ENCODE data around the gene PSMF1. TPM values are rescaled to one million over a fixed set of nuclear protein-coding genes. Genes with fewer than 3 reads are reported as not detected.
A peak's percentile ranks its signal among the peaks of the same experiment; 100 is the strongest.

The PSMF1 gene
- total RNA-seq, 4 donors from 2014 or later: 70.0 to 111 (median 89.0) TPM

GRCh38 chr20:1202762-1203504 is 84.5 kb downstream of the PSMF1 start, which contains the start of gene C20orf202:
C20orf202 (plus strand) TSS chr20:1203454; CDS start chr20:1203586, 132 bp downstream.
- intact Hi-C loops (cut with DNase I): no loop called here
- Histone ChIP-seq H3K27ac (peak within 1 kb of the TSS; percentile 26 to 69 (median 48)), H3K4me3 (no peak within 1 kb of the TSS)

GRCh38 chr20:1203630-1204029 is 85.2 kb downstream of the PSMF1 start:
- peaks cover 0 to 7% (median 0%) of the 10 kb centered on the region in 4 donors for H3K27me3 ChIP-seq
- intact Hi-C loops (cut with DNase I): no loop called here
- no peaks in the 10 kb centered on the region for H3K36me3 ChIP-seq
- H3K9me3 ChIP-seq: no peaks in the 10 kb centered on the region
- H3K27ac ChIP-seq: peak overlapping the region; percentile 26 to 69 (median 48)
- no peak for DNase-seq
- peaks cover 0 to 28% (median 0%) of the 10 kb centered on the region in 3 donors for H3K4me1 ChIP-seq
- WGBS, 2 donors: 37 to 61% methylated on average over 4 to 5 of the region's 5 CpGs
- no peak overlapping the region for H3K4me3 ChIP-seq
- TF ChIP-seq CTCF (IDR thresholded peaks at IDR 0.05): no peak
- no peak for TF ChIP-seq POLR2A (IDR thresholded peaks at IDR 0.05)

More at GRCh38 chr20:1202762-1203504, 84.5 kb downstream of the PSMF1 start, which contains the start of gene C20orf202:
- Histone ChIP-seq H3K27me3 (peaks cover 0 to 5% (median 0%) of the 10 kb centered on the region in 4 donors), H3K4me1 (peaks cover 0 to 28% (median 0%) of the 10 kb centered on the region in 3 donors), H3K9me3 (no peaks in the 10 kb centered on the region), H3K36me3 (no peaks in the 10 kb centered on the region)
- 67 to 71% methylated on average over 5 of the region's 5 CpGs for WGBS, 2 donors
- DNase-seq: no peak
- TF ChIP-seq CTCF (IDR thresholded peaks at IDR 0.05) (no peak), POLR2A (IDR thresholded peaks at IDR 0.05) (no peak)

GRCh38 chr20:1204113-1204512 is 85.7 kb downstream of the PSMF1 start:
- 27 to 49% methylated on average over 5 of the region's 5 CpGs for WGBS, 2 donors
- Histone ChIP-seq H3K27me3 (peaks cover 0 to 11% (median 0%) of the 10 kb centered on the region in 4 donors), H3K9me3 (no peaks in the 10 kb centered on the region), H3K4me1 (peaks cover 0 to 28% (median 0%) of the 10 kb centered on the region in 3 donors), H3K4me3 (no peak overlapping the region), H3K27ac (peak overlapping the region; percentile 26 to 69 (median 48)), H3K36me3 (no peaks in the 10 kb centered on the region)
- DNase-seq: no peak
- no peak for TF ChIP-seq POLR2A (IDR thresholded peaks at IDR 0.05)
- TF ChIP-seq CTCF (IDR thresholded peaks at IDR 0.05): no peak
- intact Hi-C loops (cut with DNase I): no loop called here

- Histone ChIP-seq H3K4me3 (no peak overlapping the region), H3K27ac (peak overlapping the region in 1 of 4 donors; percentile 68), H3K27me3 (peaks cover 0 to 14% (median 0%) of the 10 kb centered on the region in 4 donors), H3K4me1 (peaks cover 0 to 28% (median 0%) of the 10 kb centered on the region in 3 donors), H3K9me3 (no peaks in the 10 kb centered on the region), H3K36me3 (no peaks in the 10 kb centered on the region)
- TF ChIP-seq CTCF (IDR thresholded peaks at IDR 0.05) (no peak), POLR2A (IDR thresholded peaks at IDR 0.05) (no peak)
- intact Hi-C loops (cut with DNase I): no loop called here
- WGBS, 2 donors: 92% methylated on average over 2 of the region's 2 CpGs; no CpG with 5 or more reads in 1 of the 2 donors
- no peak for DNase-seq
These were observed 86.2 kb downstream of the PSMF1 start for GRCh38 chr20:1204576-1204975.

GRCh38 chr20:1205802-1206201 is 87.4 kb downstream of the PSMF1 start:
- DNase-seq: no peak
- H3K27me3 ChIP-seq: peaks cover 0 to 12% (median 0%) of the 10 kb centered on the region in 4 donors

More at GRCh38 chr20:1205802-1206201, 87.4 kb downstream of the PSMF1 start:
- Histone ChIP-seq H3K36me3 (no peaks in the 10 kb centered on the region), H3K27ac (no peak overlapping the region), H3K9me3 (no peaks in the 10 kb centered on the region), H3K4me1 (peaks cover 0 to 22% (median 0%) of the 10 kb centered on the region in 3 donors), H3K4me3 (no peak overlapping the region)
- intact Hi-C loops (cut with DNase I): no loop called here
- 78 to 87% methylated on average over 8 of the region's 8 CpGs for WGBS, 2 donors
- TF ChIP-seq CTCF (IDR thresholded peaks at IDR 0.05) (no peak), POLR2A (IDR thresholded peaks at IDR 0.05) (no peak)
